ENCODE results near the gene RFESD.

GRCh38 chr5:95668728-95669127, 22.2 kb downstream of the RFESD start:
- TF ChIP-seq CTCF (IDR thresholded peaks at IDR 0.05; ENCODE audit: low read depth, low read length) (no peak), MYC (IDR thresholded peaks at IDR 0.05; ENCODE audit: low read depth, low read length) (no peak)
